Astrocyte (in vitro differentiated cells and primary cell): ENCODE data around the gene POU5F1. TPM values are rescaled to one million over a fixed set of nuclear protein-coding genes. Genes with fewer than 3 reads are reported as not detected.
A peak's percentile ranks its signal among the peaks of the same experiment; 100 is the strongest.
"Not testable (repeated sequence)": the region's sequence is repeated elsewhere in the genome, so short reads cannot be mapped to it uniquely, and the experiment has no call there.

Experiments
- DNase-seq: peaks from one replicate; pipeline ENCODE4 v3.0.0-alpha.2; 2010; ENCODE audit warnings: low read depth
- FAIRE-seq: peaks from 2 replicates; lab custom pipeline; 2011; peaks lifted over from hg19 to GRCh38; lab: Jason Lieb, UNC
- H2AFZ ChIP-seq: 2 replicates; pipeline ENCODE4 v1.6.0; 2012; ENCODE audit warnings: low read depth, low read length, inconsistent platforms
- H3K27ac ChIP-seq: 2 replicates; pipeline ENCODE4 v1.5.1; 2011; ENCODE audit warnings: low read depth, low read length, inconsistent platforms
- H3K27me3 ChIP-seq: 2 replicates; pipeline ENCODE4 v1.6.0; 2011; ENCODE audit warnings: low read length, inconsistent platforms; ENCODE audit not compliant: insufficient read depth
- H3K36me3 ChIP-seq: 2 replicates; pipeline ENCODE4 v1.5.1; 2011; ENCODE audit warnings: low read length, inconsistent platforms; ENCODE audit not compliant: insufficient read depth
- H3K4me1 ChIP-seq: 2 replicates; pipeline ENCODE4 v1.5.1; 2011; ENCODE audit warnings: low read length, inconsistent platforms; ENCODE audit not compliant: insufficient read depth
- H3K4me2 ChIP-seq: 2 replicates; pipeline ENCODE4 v1.6.0; 2012; ENCODE audit warnings: low read length, inconsistent platforms
- H3K4me3 ChIP-seq: 2 replicates; pipeline ENCODE4 v1.5.1; 2011; ENCODE audit warnings: low read depth, mild to moderate bottlenecking, low read length, inconsistent platforms; ENCODE audit not compliant: insufficient read depth
- H3K79me2 ChIP-seq: 2 replicates; pipeline ENCODE4 v1.6.0; 2012; ENCODE audit warnings: mild to moderate bottlenecking, low read length, inconsistent platforms; ENCODE audit not compliant: insufficient read depth
- H3K9ac ChIP-seq: 2 replicates; pipeline ENCODE4 v1.6.0; 2012; ENCODE audit warnings: mild to moderate bottlenecking, low read length, inconsistent platforms
- H3K9me3 ChIP-seq: 2 replicates; pipeline ENCODE4 v1.5.1; 2012; ENCODE audit warnings: low read depth, mild to moderate bottlenecking, low read length, inconsistent platforms; ENCODE audit not compliant: insufficient read depth
- H4K20me1 ChIP-seq: 2 replicates; pipeline ENCODE4 v1.6.0; 2012; ENCODE audit warnings: low read length, inconsistent platforms; ENCODE audit not compliant: insufficient read depth
- H3K27ac Mint-ChIP-seq: one replicate; pipeline ENCODE4 v1.8.0; 2021; ENCODE audit warnings: mild to moderate bottlenecking, mixed read lengths; ENCODE audit not compliant: unreplicated experiment
- H3K27me3 Mint-ChIP-seq: one replicate; pipeline ENCODE4 v1.8.0; 2021; ENCODE audit warnings: low read depth, mixed read lengths; ENCODE audit not compliant: unreplicated experiment
- H3K36me3 Mint-ChIP-seq: one replicate; pipeline ENCODE4 v1.8.0; 2021; ENCODE audit warnings: low read depth, mixed read lengths; ENCODE audit not compliant: unreplicated experiment
- H3K4me1 Mint-ChIP-seq: one replicate; pipeline ENCODE4 v1.8.0; 2021; ENCODE audit warnings: low read depth, mixed read lengths; ENCODE audit not compliant: unreplicated experiment
- H3K4me3 Mint-ChIP-seq: one replicate; pipeline ENCODE4 v1.8.0; 2021; ENCODE audit warnings: mild to moderate bottlenecking, moderate library complexity, mixed read lengths; ENCODE audit not compliant: unreplicated experiment
- H3K9me3 Mint-ChIP-seq: one replicate; pipeline ENCODE4 v1.8.0; 2021; ENCODE audit warnings: mild to moderate bottlenecking, mixed read lengths; ENCODE audit not compliant: unreplicated experiment
- EZH2 ChIP-seq: IDR thresholded peaks from 2 replicates; pipeline ENCODE4 v1.6.1; 2012; ENCODE audit warnings: mild to moderate bottlenecking, low read length, inconsistent platforms; ENCODE audit not compliant: insufficient read depth
- total RNA-seq: library from RNA; stranded (reverse); gene quantifications from 2 replicates; pipeline ENCODE4 v1.2.1, GENCODE V29; 2021
- TF ChIP-seq, protein P1 (sequence below): IDR thresholded peaks from 2 replicates; pipeline ENCODE4 v1.5.1; 2011; ENCODE audit warnings: low read depth, mild to moderate bottlenecking, inconsistent platforms, low read length, moderate library complexity; ENCODE audit not compliant: insufficient read depth

The POU5F1 gene
- total RNA-seq, 1 donor from 2014 or later, result 5.4 TPM

DNA sequence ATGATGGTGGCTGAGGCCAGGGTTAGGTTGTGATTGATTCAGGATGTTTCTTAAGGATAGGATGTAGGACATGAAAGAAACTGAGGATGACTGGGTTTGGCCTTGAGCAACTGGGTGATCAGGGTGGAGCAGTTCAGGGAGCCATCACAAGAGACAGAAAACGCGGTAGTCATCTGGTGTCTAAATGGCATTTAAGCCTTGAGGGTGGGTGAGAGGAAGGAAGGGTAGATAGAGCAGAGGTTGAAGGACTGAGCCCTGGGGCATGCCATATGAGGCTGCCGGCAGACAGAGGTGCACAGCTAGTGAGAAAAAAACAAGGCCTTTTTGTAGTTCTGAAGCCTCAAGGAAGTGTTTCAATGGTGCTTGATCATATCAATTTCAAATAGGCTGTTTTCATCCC, 1.9 kb downstream of the POU5F1 start:
- Mint-ChIP-seq H3K27ac (peak overlapping the region; percentile 58), H3K27me3 (peaks cover 27% of the 10 kb centered on the region), H3K4me3 (no peak overlapping the region), H3K36me3 (peaks cover 5% of the 10 kb centered on the region), H3K4me1 (peaks cover 5% of the 10 kb centered on the region), H3K9me3 (no peaks in the 10 kb centered on the region)
- Histone ChIP-seq H3K4me2 (no peak overlapping the region), H3K9me3 (no peaks in the 10 kb centered on the region), H3K4me3 (no peak overlapping the region), H3K9ac (no peak overlapping the region), H3K36me3 (no peaks in the 10 kb centered on the region), H3K27me3 (no peaks in the 10 kb centered on the region), H4K20me1 (no peaks in the 10 kb centered on the region), H2AFZ (no peak overlapping the region), H3K4me1 (no peaks in the 10 kb centered on the region), H3K79me2 (no peaks in the 10 kb centered on the region), H3K27ac (no peak overlapping the region)
- FAIRE-seq, result no peak
- TF ChIP-seq EZH2, result no peak
- TF ChIP-seq, protein P1, sequence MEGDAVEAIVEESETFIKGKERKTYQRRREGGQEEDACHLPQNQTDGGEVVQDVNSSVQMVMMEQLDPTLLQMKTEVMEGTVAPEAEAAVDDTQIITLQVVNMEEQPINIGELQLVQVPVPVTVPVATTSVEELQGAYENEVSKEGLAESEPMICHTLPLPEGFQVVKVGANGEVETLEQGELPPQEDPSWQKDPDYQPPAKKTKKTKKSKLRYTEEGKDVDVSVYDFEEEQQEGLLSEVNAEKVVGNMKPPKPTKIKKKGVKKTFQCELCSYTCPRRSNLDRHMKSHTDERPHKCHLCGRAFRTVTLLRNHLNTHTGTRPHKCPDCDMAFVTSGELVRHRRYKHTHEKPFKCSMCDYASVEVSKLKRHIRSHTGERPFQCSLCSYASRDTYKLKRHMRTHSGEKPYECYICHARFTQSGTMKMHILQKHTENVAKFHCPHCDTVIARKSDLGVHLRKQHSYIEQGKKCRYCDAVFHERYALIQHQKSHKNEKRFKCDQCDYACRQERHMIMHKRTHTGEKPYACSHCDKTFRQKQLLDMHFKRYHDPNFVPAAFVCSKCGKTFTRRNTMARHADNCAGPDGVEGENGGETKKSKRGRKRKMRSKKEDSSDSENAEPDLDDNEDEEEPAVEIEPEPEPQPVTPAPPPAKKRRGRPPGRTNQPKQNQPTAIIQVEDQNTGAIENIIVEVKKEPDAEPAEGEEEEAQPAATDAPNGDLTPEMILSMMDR, result no peak
- no peak for DNase-seq

DNA sequence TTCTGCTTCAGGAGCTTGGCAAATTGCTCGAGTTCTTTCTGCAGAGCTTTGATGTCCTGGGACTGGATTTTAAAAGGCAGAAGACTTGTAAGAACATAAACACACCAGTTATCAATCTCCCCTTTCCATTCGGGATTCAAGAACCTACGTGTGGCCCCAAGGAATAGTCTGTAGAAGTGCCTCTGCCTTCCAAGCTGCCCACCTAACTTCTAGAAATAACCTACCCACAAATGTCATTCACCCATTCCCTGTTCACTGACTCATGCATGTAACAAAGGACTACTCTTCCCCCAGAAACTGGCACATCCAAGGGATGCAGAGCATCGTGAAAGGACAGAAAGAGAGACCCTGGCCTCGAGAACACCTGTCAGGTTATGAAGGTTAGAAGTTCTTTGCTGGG, 4.5 kb downstream of the POU5F1 start:
- H3K27ac ChIP-seq, result no peak overlapping the region
- H3K27ac Mint-ChIP-seq, result no peak overlapping the region
- H3K4me1 Mint-ChIP-seq, result no peaks in the 10 kb centered on the region

DNA sequence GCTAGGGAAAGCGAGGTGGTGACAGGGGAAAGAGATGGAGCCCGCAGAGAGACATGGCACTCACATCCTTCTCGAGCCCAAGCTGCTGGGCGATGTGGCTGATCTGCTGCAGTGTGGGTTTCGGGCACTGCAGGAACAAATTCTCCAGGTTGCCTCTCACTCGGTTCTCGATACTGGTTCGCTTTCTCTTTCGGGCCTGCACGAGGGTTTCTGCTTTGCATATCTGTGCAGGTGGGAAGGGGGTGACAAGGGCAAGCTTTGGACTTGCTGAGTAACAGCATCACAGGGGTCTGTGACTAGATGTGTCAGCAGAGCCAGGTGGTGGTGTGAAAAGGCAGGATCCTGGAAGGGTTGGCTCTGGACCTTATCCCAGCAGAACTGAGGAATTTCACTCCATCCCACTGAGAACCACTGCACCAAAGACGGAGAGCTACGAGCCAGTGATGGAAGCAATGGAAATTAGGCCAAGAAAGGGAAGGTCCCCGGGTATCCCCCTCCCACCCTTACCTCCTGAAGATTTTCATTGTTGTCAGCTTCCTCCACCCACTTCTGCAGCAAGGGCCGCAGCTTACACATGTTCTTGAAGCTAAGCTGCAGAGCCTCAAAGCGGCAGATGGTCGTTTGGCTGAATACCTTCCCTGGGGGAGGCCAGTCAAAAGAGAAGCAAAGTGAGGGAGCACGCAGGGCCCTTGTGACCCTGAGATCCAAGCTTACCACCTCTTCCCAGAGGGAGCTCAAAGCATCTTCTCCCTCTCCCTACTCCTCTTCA, 5.2 kb downstream of the POU5F1 start:
- H3K27me3 Mint-ChIP-seq, result peaks cover 24% of the 10 kb centered on the region
- H3K4me1 ChIP-seq, H3K9me3 Mint-ChIP-seq, H3K4me2 ChIP-seq, H3K79me2 ChIP-seq, H3K27ac ChIP-seq, H3K4me1 Mint-ChIP-seq, DNase-seq, H2AFZ ChIP-seq, FAIRE-seq, H3K36me3 ChIP-seq, H3K27me3 ChIP-seq, H3K4me3 Mint-ChIP-seq, H3K4me3 ChIP-seq, H4K20me1 ChIP-seq, H3K27ac Mint-ChIP-seq, H3K9ac ChIP-seq, H3K36me3 Mint-ChIP-seq, H3K9me3 ChIP-seq: not testable (repeated sequence)

More for the DNA sequence above, 4.5 kb downstream of the POU5F1 start:
- Histone ChIP-seq H2AFZ (no peak overlapping the region), H3K36me3 (no peaks in the 10 kb centered on the region), H3K4me2 (no peak overlapping the region), H3K79me2 (no peaks in the 10 kb centered on the region), H3K9me3 (no peaks in the 10 kb centered on the region), H4K20me1 (no peaks in the 10 kb centered on the region), H3K9ac (no peak overlapping the region), H3K4me3 (no peak overlapping the region), H3K27me3 (no peaks in the 10 kb centered on the region), H3K4me1 (no peaks in the 10 kb centered on the region)
- FAIRE-seq, result no peak
- H3K9me3 Mint-ChIP-seq, result no peaks in the 10 kb centered on the region
- H3K4me3 Mint-ChIP-seq, result no peak overlapping the region
- H3K27me3 Mint-ChIP-seq, result peaks cover 25% of the 10 kb centered on the region
- no peak for TF ChIP-seq EZH2
- TF ChIP-seq, protein P1, result no peak
- DNase-seq, result no peak
- peaks cover 3% of the 10 kb centered on the region for H3K36me3 Mint-ChIP-seq

DNA sequence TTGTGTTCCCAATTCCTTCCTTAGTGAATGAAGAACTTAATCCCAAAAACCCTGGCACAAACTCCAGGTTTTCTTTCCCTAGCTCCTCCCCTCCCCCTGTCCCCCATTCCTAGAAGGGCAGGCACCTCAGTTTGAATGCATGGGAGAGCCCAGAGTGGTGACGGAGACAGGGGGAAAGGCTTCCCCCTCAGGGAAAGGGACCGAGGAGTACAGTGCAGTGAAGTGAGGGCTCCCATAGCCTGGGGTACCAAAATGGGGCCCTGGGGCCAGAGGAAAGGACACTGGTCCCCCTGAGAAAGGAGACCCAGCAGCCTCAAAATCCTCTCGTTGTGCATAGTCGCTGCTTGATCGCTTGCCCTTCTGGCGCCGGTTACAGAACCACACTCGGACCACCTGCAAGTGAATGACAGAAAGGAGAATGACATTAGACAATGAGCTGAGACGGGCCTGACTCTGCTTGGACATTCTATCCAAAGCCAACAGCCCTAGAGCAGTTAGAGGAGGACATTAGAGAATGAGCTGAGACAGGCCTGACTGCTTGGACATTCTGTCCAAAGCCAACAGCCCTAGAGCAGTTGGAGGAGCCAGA, 5.9 kb downstream of the POU5F1 start:
- H3K36me3 Mint-ChIP-seq, result not testable (repeated sequence)

More for the DNA sequence above, 5.9 kb downstream of the POU5F1 start:
- not testable (repeated sequence) for H3K4me3 Mint-ChIP-seq, H3K4me2 ChIP-seq, H3K4me1 Mint-ChIP-seq, H3K27ac Mint-ChIP-seq, H3K4me1 ChIP-seq, H3K36me3 ChIP-seq, H3K79me2 ChIP-seq, H4K20me1 ChIP-seq, H3K27ac ChIP-seq, H2AFZ ChIP-seq, H3K9me3 ChIP-seq, H3K9ac ChIP-seq, FAIRE-seq, DNase-seq, H3K27me3 ChIP-seq, H3K4me3 ChIP-seq, H3K9me3 Mint-ChIP-seq
- peaks cover 23% of the 10 kb centered on the region for H3K27me3 Mint-ChIP-seq
